Liver (tissue), 9 donors: Measurements from ENCODE around the gene OR3A3. TPM values are rescaled to one million over a fixed set of nuclear protein-coding genes. Genes with fewer than 3 reads are reported as not detected.

Source experiments
- DNase-seq: peaks from one replicate; pipeline ENCODE4 v3.0.0-alpha.2; 2017; ENCODE audit warnings: low spot score
- H3K27ac ChIP-seq, 2 donors: one replicate each; pipeline ENCODE4 v1.7.0; 2013; ENCODE audit warnings: inconsistent platforms in 2 of 2, low read length in 2 of 2, control low read depth in 1 of 2, low read depth in 1 of 2, mild to moderate bottlenecking in 1 of 2
- H3K27me3 ChIP-seq, 4 donors: one replicate each; pipeline versions ENCODE4 v1.6.1 to v1.7.0; 2013; ENCODE audit warnings: low read length in 3 of 4, inconsistent platforms in 1 of 4, mild to moderate bottlenecking in 1 of 4, moderate library complexity in 1 of 4; ENCODE audit not compliant: control insufficient read depth in 4 of 4, insufficient read depth in 4 of 4
- H3K36me3 ChIP-seq, 4 donors: one replicate each; pipeline versions ENCODE4 v1.6.1 to v1.7.0; 2013; ENCODE audit warnings: low read length in 3 of 4, mild to moderate bottlenecking in 3 of 4, low read depth in 1 of 4, moderate library complexity in 1 of 4; ENCODE audit not compliant: control insufficient read depth in 4 of 4, insufficient read depth in 3 of 4
- H3K4me1 ChIP-seq, 4 donors: one replicate each; pipeline versions ENCODE4 v1.6.1 to v1.7.0; 2013; ENCODE audit warnings: low read length in 3 of 4, mild to moderate bottlenecking in 3 of 4, moderate library complexity in 1 of 4; ENCODE audit not compliant: control insufficient read depth in 4 of 4, insufficient read depth in 4 of 4
- H3K4me3 ChIP-seq, 3 donors: one replicate each; pipeline versions ENCODE4 v1.6.1 to v1.7.0; 2013; ENCODE audit warnings: low read length in 3 of 3, control low read depth in 1 of 3, low read depth in 1 of 3, mild to moderate bottlenecking in 1 of 3
- H3K9ac ChIP-seq, 2 donors: one replicate each; pipeline ENCODE4 v1.7.0; 2013; ENCODE audit warnings: low read length in 2 of 2, mild to moderate bottlenecking in 2 of 2, moderate library complexity in 2 of 2, control low read depth in 1 of 2, low read depth in 1 of 2
- H3K9me3 ChIP-seq, 4 donors: one replicate each; pipeline versions ENCODE4 v1.6.1 to v1.7.0; 2013; ENCODE audit warnings: low read length in 3 of 4; ENCODE audit not compliant: control insufficient read depth in 4 of 4
- ATF3 ChIP-seq: IDR thresholded peaks from 2 replicates; pipeline ENCODE4 v1.6.1; 2016; ENCODE audit warnings: antibody characterized with exemption
- CTCF ChIP-seq: fragments of 150-350 bp; IDR thresholded peaks from 2 replicates; pipeline ENCODE4 v1.5.1; 2017; ENCODE audit warnings: improper control_type of control experiment, low read depth, low read length; ENCODE audit not compliant: missing input control
- EGR1 ChIP-seq, 2 donors: IDR thresholded peaks; 2 replicates each; pipeline ENCODE4 v1.6.1; 2016 to 2018; ENCODE audit warnings: antibody characterized with exemption in 2 of 2, low read depth in 2 of 2
- FOXA1 ChIP-seq: IDR thresholded peaks from 2 replicates; pipeline ENCODE4 v1.6.1; 2016; ENCODE audit warnings: antibody characterized with exemption
- FOXA2 ChIP-seq: IDR thresholded peaks from 2 replicates; pipeline ENCODE4 v1.6.1; 2016; ENCODE audit warnings: antibody characterized with exemption
- GABPA ChIP-seq, 2 donors: IDR thresholded peaks in 1 of 2; conservative IDR thresholded peaks in 1 of 2; 2 replicates each; pipeline ENCODE4 v1.6.1; 2016; ENCODE audit warnings: antibody characterized with exemption in 2 of 2, mild to moderate bottlenecking in 1 of 2, moderate library complexity in 1 of 2
- HNF4A ChIP-seq, 2 donors: conservative IDR thresholded peaks; 2 replicates each; pipeline ENCODE4 v1.6.1; 2016; ENCODE audit warnings: antibody characterized with exemption in 2 of 2, mild to moderate bottlenecking in 2 of 2
- HNF4G ChIP-seq: IDR thresholded peaks from 2 replicates; pipeline ENCODE4 v1.6.1; 2016; ENCODE audit warnings: antibody characterized with exemption
- JUND ChIP-seq, 2 donors: IDR thresholded peaks; 2 replicates each; pipeline ENCODE4 v1.6.1; 2016; ENCODE audit warnings: antibody characterized with exemption in 2 of 2
- MAX ChIP-seq: IDR thresholded peaks from 2 replicates; pipeline ENCODE4 v1.6.1; 2016; ENCODE audit warnings: antibody characterized with exemption
- NR2F2 ChIP-seq: IDR thresholded peaks from 2 replicates; pipeline ENCODE4 v1.6.1; 2016; ENCODE audit warnings: antibody characterized with exemption
- RAD21 ChIP-seq, 2 donors: IDR thresholded peaks; 2 replicates each; pipeline ENCODE4 v1.6.1; 2016; ENCODE audit warnings: antibody characterized with exemption in 2 of 2, mild to moderate bottlenecking in 2 of 2
- REST ChIP-seq: IDR thresholded peaks from 2 replicates; pipeline ENCODE4 v1.6.1; 2016; ENCODE audit warnings: antibody characterized with exemption, mild to moderate bottlenecking
- RXRA ChIP-seq, 2 donors: IDR thresholded peaks; 2 replicates each; pipeline ENCODE4 v1.6.1; 2017 to 2018; ENCODE audit warnings: antibody characterized with exemption in 2 of 2, mild to moderate bottlenecking in 1 of 2
- SP1 ChIP-seq: IDR thresholded peaks from 2 replicates; pipeline ENCODE4 v1.6.1; 2018; ENCODE audit warnings: antibody characterized with exemption, mild to moderate bottlenecking
- TAF1 ChIP-seq: conservative IDR thresholded peaks from 2 replicates; pipeline ENCODE4 v1.6.1; 2016; ENCODE audit warnings: antibody characterized with exemption, mild to moderate bottlenecking
- ZBTB33 ChIP-seq: IDR thresholded peaks from 2 replicates; pipeline ENCODE4 v1.6.1; 2016; ENCODE audit warnings: antibody characterized with exemption
- WGBS: extraction: QIAGEN DNeasy Blood & Tissue Kit; methylation state at CpG from one replicate; pipeline ENCODE4 v1.1.7; 2013; 5-methylcytosine and 5-hydroxymethylcytosine counted together
- polyA plus RNA-seq, 2 donors: library from polyadenylated mRNA; stranded (reverse) in 1 of 2; unstranded in 1 of 2; fragments of 200-250 nt in 1 of 2; fragments of >200 nt in 1 of 2; fragmentation: Nextera tagmentation in 1 of 2; extraction: Ambion mirVana in 1 of 2; gene quantifications; one replicate each; pipeline versions ENCODE4 v1.2.1 to v1.2.3, GENCODE V29; 2013 to 2015
- total RNA-seq, 2 donors: library from RNA; depleted of rRNA; stranded (reverse); fragments of >200 nt; gene quantifications; one replicate each; pipeline ENCODE4 v1.2.3, GENCODE V29; 2014
- donor health status: healthy.
- donor health status: healthy.
- donor health status: healthy.
- donor health status: healthy.
- donor health status: healthy.

OR3A3 gene
- total and polyA plus RNA-seq, 4 donors: not detected

- no peak overlapping the region for H3K27ac ChIP-seq
- no peaks in the 10 kb centered on the region for H3K36me3 ChIP-seq
- peaks cover 2 to 13% (median 6%) of the 10 kb centered on the region in 4 donors for H3K4me1 ChIP-seq
- no peak for DNase-seq
- H3K27me3 ChIP-seq: no peaks in the 10 kb centered on the region
- H3K9me3 ChIP-seq: peaks cover 0 to 1% (median 0%) of the 10 kb centered on the region in 4 donors
- H3K9ac ChIP-seq: no peak overlapping the region
- WGBS: 64% methylated on average over 5 of the region's 5 CpGs
- no peak for TF ChIP-seq FOXA1
- TF ChIP-seq ZBTB33: no peak
- TF ChIP-seq RXRA (IDR thresholded peaks at IDR 0.05): no peak
- TF ChIP-seq SP1: no peak
- TF ChIP-seq ATF3: no peak
- TF ChIP-seq JUND (IDR thresholded peaks at IDR 0.05): no peak
- TF ChIP-seq MAX: no peak
- no peak for TF ChIP-seq TAF1
- no peak for TF ChIP-seq REST
- TF ChIP-seq CTCF: no peak
- TF ChIP-seq EGR1 (IDR thresholded peaks at IDR 0.05; ENCODE audit: low read depth in 2 of 2): no peak
- TF ChIP-seq FOXA2: no peak
- no peak for TF ChIP-seq HNF4A (conservative IDR thresholded peaks at IDR 0.05)
- TF ChIP-seq RAD21 (IDR thresholded peaks at IDR 0.05): no peak
- TF ChIP-seq HNF4G: no peak
- no peak for TF ChIP-seq GABPA (IDR thresholded peaks at IDR 0.05 in 1 of 2, conservative IDR thresholded peaks at IDR 0.05 in 1 of 2)
- no peak for TF ChIP-seq NR2F2
- no peak overlapping the region for H3K4me3 ChIP-seq
Measured at GRCh38 chr17:3469529-3469928, 58.4 kb downstream of the OR3A3 start.

GRCh38 chr17:3471599-3471998, 60.4 kb downstream of the OR3A3 start, which contains the start of gene SPATA22:
Gene SPATA22 (minus strand): TSS chr17:3471819. CDS start chr17:3469325, 2,494 bp downstream.
- Histone ChIP-seq H3K27ac (no peak within 1 kb of the TSS), H3K9me3 (peaks cover 0 to 1% (median 0%) of the 10 kb centered on the region in 4 donors), H3K36me3 (no peaks in the 10 kb centered on the region), H3K4me1 (peaks cover under 1 to 22% (median 11%) of the 10 kb centered on the region in 4 donors), H3K9ac (no peak within 1 kb of the TSS), H3K4me3 (no peak within 1 kb of the TSS), H3K27me3 (no peaks in the 10 kb centered on the region)
- DNase-seq: no peak
- WGBS: 97% methylated on average over 38 of the region's 38 CpGs
- TF ChIP-seq FOXA1: no peak
- no peak for TF ChIP-seq MAX
- no peak for TF ChIP-seq TAF1
- no peak for TF ChIP-seq CTCF
- TF ChIP-seq JUND (IDR thresholded peaks at IDR 0.05): no peak
- TF ChIP-seq ATF3: no peak
- TF ChIP-seq RXRA (IDR thresholded peaks at IDR 0.05): no peak
- TF ChIP-seq NR2F2: no peak
- TF ChIP-seq RAD21 (IDR thresholded peaks at IDR 0.05): no peak
- TF ChIP-seq HNF4A (conservative IDR thresholded peaks at IDR 0.05): no peak
